ENCODE data around the gene OSBPL6.

DNA sequence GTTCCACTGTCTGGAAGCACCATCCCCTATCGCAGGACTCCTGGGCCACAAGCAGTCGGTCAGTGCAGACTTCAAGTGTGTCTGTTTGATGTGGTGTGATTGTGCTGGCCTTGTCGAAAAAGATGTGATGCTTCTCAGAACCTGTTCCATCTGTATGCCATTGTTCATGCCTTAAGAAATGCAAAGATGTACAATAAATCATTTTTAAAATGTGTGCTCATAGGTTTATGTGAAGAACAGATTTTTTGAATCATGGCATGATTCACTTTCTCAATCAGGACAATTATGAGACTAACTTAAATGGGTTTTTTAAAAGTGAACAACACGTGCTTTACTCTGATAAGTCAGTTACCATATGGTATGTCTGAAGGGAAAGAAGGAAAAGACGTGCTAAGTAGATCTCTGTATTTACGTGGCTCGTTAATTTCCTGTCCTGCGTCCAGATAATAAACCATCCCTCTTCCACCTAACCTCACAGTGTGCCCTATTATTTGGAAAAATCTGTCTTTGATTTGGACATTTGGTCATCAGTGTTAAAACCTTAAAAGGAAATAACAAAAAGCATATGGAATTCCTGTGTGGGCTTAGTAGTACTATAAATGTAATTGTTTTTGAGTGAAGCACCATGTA, 201.7 kb downstream of the OSBPL6 start:
- TF ChIP-seq, protein P1, sequence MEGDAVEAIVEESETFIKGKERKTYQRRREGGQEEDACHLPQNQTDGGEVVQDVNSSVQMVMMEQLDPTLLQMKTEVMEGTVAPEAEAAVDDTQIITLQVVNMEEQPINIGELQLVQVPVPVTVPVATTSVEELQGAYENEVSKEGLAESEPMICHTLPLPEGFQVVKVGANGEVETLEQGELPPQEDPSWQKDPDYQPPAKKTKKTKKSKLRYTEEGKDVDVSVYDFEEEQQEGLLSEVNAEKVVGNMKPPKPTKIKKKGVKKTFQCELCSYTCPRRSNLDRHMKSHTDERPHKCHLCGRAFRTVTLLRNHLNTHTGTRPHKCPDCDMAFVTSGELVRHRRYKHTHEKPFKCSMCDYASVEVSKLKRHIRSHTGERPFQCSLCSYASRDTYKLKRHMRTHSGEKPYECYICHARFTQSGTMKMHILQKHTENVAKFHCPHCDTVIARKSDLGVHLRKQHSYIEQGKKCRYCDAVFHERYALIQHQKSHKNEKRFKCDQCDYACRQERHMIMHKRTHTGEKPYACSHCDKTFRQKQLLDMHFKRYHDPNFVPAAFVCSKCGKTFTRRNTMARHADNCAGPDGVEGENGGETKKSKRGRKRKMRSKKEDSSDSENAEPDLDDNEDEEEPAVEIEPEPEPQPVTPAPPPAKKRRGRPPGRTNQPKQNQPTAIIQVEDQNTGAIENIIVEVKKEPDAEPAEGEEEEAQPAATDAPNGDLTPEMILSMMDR (IDR thresholded peaks at IDR 0.05), result no peak
- TF ChIP-seq POLR2A (IDR thresholded peaks at IDR 0.05), result no peak

Measured in lower leg skin (tissue), 3 donors.